ENCODE measurements around the gene ADCY6.

DNA sequence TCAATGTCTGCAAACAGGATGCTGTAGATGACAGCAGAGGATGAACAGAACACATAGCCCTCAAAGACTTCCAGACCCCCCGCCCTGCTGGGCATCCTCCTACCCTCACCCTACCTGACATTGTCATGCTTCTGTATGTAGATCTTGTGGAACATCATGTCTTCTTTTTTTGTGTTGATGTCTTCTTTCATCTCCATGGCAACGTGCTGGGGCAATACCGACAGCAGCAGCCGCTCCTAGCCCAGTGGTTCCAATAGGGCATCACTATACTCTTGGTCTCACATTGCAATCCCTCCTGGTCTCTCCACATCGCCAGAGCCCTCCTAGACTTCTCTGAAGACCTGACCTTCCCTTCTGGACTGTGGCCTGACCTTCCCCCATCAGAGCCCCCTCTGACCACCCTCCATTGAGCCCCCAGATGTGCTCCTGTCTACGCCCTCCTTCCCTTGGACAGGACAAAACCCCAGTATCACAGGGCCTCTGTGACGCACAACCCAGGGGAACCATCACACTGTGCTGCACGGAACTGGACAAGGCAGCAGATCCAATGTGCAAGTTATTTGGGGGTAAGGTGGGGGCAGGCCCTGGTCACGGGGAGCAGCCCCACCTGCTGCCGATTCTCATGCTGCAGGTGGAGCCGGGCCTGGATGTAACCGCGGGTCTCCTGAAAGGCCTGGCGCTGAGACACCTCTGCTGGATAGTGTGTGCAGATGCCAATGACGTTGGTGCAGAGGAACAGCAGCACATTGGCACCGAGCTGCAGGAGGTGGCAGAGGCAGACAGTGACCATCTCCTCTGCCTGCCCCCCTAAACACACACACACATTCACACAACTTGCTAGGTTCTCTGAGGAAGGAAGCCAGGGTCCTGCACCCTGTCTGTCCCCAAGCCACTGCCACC is 11.1 kb downstream of the ADCY6 start:
- TF ChIP-seq BACH2 (CRISPR knock-in tag; IDR thresholded peaks at IDR 0.05; ENCODE audit: borderline replicate concordance) (no peak), CREB5 (CRISPR knock-in tag; IDR thresholded peaks at IDR 0.05; ENCODE audit: low read depth) (no peak), ESRRG (CRISPR knock-in tag; IDR thresholded peaks at IDR 0.05) (no peak), ZNF8 (CRISPR knock-in tag; IDR thresholded peaks at IDR 0.05) (no peak), SNAI2 (CRISPR knock-in tag; IDR thresholded peaks at IDR 0.05) (no peak), OSR1 (CRISPR knock-in tag; IDR thresholded peaks at IDR 0.05) (no peak), ZC3H10 (CRISPR knock-in tag; IDR thresholded peaks at IDR 0.05) (no peak)
- TF ChIP-seq, protein P1, sequence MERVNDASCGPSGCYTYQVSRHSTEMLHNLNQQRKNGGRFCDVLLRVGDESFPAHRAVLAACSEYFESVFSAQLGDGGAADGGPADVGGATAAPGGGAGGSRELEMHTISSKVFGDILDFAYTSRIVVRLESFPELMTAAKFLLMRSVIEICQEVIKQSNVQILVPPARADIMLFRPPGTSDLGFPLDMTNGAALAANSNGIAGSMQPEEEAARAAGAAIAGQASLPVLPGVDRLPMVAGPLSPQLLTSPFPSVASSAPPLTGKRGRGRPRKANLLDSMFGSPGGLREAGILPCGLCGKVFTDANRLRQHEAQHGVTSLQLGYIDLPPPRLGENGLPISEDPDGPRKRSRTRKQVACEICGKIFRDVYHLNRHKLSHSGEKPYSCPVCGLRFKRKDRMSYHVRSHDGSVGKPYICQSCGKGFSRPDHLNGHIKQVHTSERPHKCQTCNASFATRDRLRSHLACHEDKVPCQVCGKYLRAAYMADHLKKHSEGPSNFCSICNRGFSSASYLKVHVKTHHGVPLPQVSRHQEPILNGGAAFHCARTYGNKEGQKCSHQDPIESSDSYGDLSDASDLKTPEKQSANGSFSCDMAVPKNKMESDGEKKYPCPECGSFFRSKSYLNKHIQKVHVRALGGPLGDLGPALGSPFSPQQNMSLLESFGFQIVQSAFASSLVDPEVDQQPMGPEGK (CRISPR knock-in tag; IDR thresholded peaks at IDR 0.05; ENCODE audit: borderline replicate concordance) = no peak

Measured in SK-N-SH treated with all-trans-retinoic acid at 6 μM for 48 hours (cell line).